GM19324 (cell line): Measurements from ENCODE around the gene STMND1.
"Not testable (repeated sequence)": the region's sequence is repeated elsewhere in the genome, so short reads cannot be mapped to it uniquely, and the experiment has no call there.

Source experiments
- ATAC-seq: cut with Tn5 transposase; IDR thresholded peaks from one replicate; pipeline ENCODE4 v1.9.1; 2021; ENCODE audit warnings: mild to moderate bottlenecking, moderate library complexity; ENCODE audit not compliant: unreplicated experiment, low FRiP score

The STMND1 gene

DNA sequence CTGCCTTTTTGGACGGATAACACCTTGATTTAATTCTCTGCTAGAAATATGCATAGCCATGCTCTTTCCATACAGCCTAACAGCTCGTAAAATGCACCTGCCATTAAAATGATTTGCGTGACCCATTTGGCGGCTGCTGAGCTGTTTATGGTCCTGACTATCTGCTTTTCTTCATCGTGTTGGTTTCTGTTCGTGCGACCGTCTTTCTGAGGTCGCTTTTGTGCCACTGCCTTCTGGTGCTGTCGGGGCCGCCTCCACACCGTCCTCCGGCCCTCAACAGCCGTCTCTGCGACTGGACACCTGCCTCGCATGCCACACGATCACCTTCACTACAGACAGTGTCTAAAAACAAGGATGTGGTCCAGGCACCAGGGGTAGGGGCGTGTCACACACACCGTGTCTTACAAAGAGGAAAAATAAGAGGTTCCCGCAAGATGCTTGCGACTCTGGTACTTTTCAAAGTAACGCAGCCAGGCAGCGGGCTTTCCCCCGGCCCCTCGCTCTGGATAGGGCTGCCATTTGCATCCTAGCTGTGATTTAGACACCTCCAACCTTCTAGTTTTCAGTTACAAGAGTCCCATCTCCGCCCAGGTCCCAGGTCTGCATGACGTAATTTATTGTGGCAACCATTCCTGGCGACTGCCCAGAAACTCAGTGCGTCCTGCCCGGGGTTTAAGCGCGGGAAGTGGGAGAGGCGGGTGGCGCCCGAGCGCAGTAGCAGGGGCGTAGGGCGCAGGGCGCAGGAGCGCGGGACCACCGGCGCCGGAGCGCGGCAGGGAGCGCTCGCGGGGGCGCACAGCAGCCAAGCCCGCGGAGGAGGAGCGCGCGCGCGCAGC, at the start of gene STMND1:
Gene STMND1 (plus strand): TSS at position 629 of the 836 bp plus-strand sequence. CDS start 208 bp downstream, outside the sequence.
- ATAC-seq = no peak

DNA sequence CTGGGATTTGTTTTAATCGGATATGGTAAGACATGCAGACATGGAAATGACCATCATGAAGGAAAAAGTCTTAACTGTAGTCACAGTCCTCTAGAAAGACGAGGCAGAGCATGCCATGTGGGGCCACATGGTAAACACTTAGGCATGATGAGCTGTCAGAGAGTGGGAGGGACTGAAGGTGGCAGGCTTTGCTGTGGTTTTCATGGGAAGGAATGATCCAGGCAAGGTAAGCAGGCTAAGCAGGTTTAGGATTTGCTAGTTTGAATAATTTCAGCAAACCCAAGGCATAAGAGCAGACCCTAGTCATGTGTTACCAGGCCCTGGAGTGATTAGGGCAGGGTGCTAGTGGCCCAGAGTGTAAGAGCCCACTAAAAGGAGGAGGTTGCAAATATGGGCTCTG, 47.2 kb upstream of the STMND1 start:
- no peak for ATAC-seq

DNA sequence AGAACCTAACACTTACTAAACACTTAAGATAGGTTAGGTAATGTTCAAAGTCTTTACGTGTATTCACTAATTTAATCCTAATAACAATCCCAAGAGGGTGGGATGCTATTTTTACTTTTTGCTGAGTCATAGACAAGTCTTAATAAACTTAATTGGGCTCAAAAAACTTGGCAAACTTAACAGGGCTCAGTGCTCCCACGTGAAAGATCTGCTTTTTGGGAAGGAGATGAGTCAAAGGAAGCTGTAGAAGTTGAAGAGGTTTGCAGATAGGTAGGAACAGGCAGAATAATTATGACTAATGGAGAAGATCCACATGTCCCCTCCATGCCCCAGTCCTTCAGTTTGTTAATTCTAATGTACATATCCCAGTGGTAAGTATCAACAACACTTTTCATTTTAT, 44.5 kb upstream of the STMND1 start:
- ATAC-seq = no peak

DNA sequence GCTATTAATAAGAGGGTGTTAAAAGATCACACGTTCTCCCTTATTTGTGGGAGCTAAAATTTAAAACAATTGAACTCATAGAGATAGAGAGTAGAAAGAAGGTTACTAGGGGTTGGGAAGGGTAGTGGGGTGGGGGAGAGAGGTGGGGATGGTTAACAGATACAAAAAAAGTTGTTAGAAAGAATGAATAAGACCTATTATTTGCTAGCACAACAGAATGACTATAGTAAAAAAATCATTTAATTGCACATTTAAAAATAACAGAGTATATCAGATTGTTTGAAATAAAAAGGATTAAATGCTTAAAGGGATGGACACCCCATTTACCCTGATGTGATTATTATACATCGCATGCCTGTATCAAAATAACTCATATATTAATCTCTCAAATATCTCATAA, 43.3 kb upstream of the STMND1 start:
- ATAC-seq = no peak

DNA sequence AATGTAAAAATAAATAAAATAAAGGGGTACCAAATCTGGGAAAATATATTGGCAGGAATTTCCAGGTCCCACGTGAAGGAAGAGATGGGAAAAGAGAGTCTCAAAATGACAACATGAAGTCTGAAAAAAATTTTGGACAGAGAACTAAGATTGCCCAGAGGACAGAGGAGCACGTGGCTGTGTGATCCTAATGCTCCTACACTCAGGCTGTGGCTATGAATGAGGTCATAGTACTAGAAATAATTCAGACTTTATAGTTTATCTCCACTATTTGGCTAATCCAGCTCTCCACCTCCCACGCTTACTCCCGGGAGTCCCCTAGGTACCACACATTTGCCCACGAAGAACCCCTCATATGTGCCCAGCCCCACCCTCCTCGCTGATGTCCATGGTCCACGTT, 42.8 kb upstream of the STMND1 start:
- no peak for ATAC-seq

DNA sequence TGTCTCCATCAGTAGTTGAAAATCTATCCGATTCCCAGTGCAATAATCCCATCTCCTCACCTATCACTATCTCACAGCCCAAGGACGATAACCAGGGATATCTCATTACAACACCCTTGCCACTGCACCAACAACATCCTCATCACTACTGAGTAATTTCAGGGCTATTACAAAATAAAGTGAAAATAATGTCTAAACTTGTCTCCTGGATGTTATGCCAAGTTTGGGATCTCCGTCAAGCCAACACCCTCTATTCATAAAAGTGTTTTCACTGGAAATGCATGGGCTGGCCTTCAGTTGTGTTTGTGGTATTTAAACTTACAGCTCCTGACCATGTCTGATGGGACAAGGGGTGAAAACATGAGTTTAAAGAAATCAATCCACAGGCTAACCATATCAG, 42.0 kb upstream of the STMND1 start:
- ATAC-seq = no peak

DNA sequence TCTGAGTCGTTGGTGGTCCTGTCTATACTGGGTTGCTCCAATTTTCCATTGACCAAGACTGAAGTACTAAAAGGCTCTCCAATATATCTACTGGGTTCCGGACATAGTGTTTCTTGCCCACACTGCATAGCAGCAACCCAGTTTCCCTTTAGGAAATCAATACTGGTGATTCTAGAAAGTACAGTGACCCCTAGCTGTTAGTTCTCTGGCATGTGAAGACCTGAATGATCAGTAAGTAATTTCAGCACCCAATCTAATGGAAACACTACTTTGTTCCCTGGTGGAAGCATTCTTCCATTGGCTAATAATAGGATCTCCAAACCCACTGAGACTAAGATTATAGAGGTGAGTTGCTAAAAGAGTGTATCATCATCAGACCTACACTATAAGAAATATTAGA, 40.8 kb upstream of the STMND1 start:
- no peak for ATAC-seq

DNA sequence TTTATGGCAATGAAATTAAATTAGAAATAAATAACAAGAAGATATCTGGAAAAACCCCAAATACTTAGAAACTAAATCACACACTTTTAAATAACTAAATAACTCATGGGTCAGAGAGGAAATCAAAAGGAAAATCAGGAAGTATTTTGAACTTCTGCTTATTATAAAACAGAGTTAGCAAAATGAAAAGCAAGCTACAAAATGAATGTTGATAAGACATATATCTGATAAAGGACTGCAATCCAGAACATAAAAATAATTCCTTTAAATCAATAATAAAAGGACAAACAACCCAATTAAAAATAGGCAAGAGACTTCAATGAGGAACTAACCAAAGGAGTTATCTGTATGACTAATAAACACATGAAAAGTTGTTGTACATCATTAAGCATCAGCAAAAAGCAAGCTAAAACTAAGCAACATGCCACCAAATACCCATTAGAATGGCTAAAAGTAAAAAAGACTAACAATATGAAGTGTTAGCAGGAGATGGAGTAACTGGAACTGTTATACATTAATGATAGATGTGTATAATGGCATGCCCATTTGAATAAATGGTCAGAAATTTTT, 38.9 kb upstream of the STMND1 start:
- no peak for ATAC-seq

DNA sequence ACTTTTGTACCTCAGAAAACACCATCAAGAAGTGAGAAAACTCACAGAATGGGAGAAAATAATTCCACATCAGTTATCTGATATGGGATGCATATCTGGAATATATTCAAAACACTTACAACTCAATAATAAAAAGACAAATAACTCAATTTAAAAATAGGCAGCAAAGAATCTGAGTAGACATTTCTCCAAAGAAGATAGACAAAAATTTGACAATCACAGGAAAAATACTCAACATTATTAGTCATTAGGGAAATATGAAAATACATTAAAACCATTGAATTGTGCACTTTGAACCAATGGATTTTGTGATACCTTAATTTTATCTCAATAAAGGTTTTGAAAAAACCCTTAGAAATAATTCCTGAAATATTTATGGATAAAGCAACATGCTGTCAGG, 36.9 kb upstream of the STMND1 start:
- ATAC-seq = no peak

DNA sequence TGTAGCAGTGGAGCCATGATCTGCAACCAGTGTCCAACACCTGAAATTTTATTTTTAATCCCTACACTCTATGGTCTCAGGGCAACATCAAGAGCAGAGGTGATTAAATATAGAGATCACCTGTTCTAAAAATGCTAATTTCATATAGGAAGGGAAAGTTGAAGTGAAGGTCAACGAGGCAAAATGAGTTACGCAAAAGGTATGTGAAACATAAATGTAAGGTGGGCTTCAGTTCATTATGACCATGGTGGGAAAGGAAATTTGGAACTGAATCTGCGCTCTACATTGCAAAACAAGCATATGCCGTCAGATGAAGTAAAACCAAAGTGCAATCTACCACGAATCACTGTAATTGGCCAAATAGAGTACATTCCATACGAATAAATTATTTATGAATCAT, 35.2 kb upstream of the STMND1 start:
- ATAC-seq = no peak

DNA sequence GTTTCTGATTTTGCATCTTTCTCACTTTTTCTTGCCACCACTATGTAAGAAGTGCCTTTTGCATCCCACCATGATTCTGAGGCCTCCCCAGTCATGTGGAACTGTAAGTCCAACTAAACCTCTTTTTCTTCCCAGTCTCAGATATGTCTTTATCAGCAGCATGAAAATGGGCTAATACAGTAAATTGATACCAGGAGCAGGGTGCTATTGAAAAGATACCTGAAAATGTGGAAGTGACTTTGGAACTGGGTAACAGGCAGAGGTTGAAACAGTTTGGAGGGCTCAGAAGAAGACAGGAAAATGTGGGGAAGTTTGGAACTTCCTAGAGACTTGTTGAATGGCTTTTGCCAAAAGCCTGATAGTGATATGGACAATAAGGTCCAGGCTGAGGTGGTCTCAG, 32.9 kb upstream of the STMND1 start:
- ATAC-seq = not testable (repeated sequence)

DNA sequence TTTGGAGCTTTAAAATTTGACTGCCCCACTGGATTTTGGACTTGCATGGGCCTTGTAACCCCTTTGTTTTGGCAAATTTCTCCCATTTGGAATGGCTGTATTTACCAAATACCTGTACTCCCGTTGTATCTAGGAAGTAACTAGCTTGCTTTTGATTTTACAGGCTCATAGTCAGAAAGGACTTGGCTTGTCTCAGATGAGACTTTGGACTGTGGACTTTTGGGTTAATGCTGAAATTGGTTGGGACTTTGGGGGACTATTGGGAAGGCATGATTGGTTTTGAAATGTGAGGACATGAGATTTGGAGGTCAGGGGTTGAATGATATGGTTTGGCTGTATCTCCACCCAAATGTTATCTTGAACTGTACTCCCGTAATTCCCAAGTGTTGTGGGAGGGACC, 31.4 kb upstream of the STMND1 start:
- ATAC-seq = not testable (repeated sequence)

DNA sequence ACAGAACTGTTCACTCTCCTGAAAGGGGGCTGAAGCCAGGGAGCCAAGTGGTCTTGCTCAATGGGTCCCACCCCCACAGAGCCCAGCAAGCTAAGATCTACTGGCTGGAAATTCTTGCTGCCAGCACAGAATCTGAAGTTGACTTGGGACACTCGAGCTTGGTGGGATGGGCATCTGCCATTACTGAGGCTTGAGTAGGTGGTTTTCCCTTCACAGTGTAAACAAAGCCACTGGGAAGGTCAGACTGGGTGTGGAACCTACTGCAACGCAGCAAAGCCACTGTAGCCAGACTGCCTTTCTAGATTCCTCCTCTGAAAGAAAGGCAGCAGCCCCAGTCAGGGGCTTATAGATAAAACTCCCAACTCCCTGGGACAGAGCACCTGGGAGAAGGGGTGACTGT, 28.3 kb upstream of the STMND1 start:
- ATAC-seq = not testable (repeated sequence)

DNA sequence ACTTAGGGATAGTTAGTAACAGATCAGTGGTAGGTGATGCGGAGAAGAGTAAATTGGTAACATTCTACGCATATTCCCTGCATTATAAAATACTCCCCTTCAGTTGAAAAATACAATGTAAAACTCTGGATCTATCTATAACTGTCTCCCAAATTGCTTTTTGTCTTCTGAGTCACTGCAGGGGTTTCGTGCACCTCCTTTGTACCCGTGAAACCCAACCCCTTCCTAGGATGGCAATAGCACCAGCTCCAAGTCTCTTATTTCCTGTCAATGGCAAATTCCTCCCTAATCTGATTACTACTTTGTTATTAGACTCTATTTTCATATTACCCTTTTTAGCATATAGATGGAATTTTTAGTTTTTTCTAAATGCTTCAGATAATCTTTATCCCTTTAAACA, 20.6 kb upstream of the STMND1 start:
- ATAC-seq = no peak

DNA sequence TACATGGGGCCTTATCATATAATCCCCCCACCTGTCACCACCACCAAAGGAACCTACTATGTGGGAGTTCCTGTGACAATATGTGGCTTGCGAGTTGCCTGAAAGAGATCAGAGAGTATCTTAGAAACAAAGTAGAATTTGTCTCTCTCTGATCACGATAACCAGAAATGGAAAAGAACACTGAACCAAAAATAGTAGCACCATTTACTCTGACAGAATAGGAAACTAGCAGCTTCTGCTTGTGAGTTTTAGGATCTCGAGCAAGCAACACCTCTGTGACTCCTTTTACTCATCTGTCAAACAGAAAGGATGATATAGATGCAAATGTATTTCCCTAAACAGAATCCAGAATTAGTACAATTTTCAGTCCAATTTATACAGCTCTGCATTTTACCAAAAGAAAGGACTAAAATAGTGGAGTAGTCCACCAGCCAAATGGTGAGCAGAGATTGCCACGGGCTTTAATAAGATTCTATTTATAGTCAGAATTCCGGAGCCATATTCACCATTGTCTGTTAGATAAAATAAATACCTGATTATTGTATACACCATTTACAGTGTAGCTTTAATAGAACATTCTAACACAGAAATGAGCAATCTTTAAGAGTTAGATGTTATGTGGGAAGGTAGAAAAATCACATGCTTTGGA, 19.9 kb upstream of the STMND1 start:
- ATAC-seq = no peak

DNA sequence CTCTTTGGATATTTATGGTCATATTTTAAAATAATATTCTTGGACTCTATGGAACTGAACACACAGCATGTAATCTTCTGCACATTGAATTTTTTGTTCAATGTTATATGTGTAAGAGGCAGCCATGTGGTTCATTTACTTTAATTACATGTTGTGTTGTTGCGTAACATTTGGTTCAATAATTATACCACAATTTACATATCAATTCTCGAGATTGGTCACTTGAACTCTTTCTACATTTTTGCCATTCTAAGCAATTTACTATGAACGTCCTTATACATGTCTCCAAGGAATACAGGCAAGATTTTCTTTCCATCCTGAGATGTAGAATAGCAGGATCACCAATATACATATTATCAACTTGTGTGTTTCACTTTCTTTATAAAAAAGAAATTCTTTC, 18.5 kb upstream of the STMND1 start:
- no peak for ATAC-seq

DNA sequence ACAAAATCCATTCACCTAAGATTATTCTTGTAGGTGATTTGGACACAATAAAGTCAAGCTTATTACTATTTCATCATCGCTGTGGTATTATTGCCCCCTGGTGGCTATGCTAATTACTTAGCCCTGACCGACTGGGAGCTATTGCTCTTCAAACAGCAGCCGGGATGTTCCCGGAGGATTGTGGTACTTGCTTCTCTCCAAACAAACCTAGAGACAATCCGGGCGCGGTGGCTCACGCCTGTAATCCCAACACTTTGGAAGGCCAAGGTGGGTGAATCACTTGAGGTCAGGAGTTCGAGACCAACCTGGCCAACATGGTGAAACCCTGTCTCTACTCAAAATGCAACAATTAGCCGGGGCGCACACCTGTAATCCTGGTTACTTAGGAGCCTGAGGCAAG, 15.4 kb upstream of the STMND1 start:
- ATAC-seq = no peak

DNA sequence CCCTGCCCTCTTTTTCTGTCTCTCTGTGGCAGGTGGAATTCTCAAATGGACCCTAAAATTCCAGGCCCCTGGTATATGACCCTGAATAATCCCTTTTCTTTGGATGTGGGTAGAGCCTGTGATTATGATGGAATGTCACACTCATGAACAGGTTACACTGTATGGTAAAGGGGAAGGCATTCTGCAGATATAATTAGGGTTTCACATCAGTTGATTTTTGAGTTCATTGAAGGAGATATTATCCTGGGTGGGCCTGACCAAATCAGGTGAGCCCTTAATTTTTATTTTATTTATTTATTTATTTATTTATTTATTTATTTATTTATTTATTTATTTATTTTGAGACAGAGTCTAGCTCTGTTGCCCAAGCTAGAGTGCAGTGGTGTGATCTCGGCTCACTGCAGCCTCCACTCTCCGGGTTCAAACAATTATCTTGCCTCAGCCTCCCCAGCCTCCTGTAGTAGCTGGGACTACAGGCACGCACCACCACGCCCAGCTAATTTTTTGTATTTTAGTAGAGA, 13.7 kb upstream of the STMND1 start:
- no peak for ATAC-seq

DNA sequence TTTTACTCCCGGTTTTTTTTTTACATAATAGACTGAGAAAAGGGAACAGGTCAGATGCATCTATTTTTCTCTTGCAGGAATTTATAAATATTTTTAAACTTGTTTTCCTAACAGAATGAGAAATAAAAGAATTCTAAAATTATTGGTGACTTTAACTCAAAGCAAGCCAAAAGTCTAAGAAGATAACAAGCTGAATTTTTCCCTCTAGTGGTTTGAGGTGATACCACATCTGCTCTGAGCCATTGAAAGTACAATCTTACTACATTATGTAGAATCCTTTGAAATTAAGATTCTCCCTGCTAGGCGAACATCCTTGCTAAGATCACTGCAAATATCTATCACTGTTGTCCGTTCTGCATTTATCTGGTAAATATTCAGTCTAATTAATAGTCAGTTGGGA, 10.7 kb upstream of the STMND1 start:
- ATAC-seq = no peak

DNA sequence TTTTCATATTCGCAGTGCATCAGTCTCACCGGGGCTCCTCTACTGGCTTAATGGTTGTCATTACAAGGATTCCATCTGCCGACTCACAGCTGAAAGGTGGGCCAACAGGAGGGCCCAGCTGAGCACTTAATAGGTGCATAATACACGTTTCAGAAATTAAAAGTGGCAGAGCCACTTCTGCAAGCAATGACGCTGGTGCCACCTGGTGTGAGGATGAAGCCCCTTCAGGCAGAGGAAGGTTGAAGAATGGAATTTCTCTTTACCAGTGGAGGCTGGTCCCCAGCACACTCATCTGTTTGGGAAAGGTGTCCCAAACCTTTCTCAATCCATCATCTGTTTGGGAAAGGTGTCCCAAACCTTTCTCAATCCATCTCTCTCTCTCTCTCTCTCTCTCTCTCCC, 8.2 kb upstream of the STMND1 start:
- ATAC-seq = no peak

DNA sequence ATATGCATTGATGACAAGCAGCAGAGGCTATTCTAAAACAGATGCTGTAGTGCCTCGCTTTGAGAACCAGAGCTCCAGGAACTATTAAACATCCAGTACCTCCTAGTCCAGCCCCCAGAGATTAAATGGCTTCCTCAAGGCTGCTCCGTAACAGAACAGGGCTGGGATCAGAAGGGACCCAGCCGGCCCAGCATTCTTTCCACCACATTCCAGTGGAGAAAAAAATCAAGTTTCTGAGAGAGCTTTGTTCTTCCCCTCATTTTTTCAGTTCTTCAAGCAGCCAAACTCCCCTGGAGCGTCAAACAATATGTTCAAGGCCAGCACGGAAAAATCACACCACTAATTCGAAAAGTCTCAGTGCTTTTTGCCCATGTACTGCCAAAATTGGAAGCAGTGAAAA, 5.8 kb upstream of the STMND1 start:
- no peak for ATAC-seq

DNA sequence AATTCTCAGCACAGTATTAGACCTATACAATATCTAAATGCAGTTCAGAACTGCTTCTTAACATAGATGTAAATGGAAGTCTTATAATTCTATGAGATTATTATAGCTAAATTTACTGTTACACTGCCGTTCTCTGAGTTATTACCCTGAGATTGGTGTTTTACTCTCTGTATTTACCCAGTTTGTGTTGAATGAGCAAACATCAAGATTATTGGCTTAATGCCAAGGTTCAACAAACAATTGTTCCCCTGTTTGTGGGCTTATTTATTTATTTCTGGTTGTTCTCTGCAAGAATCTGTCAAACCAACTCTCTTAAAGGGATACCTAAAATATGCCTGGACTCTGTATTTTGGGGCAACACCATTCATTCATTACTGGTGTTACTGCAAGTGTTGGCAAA, 5.2 kb upstream of the STMND1 start:
- ATAC-seq = no peak
